DMS79 (cell line): ENCODE results near the gene SERBP1.
"Not testable (repeated sequence)": the region's sequence is repeated elsewhere in the genome, so short reads cannot be mapped to it uniquely, and the experiment has no call there.

Source experiments
- DNase-seq: peaks from one replicate; lab custom pipeline; 2025; lab: John Stamatoyannopoulos, UW

Gene SERBP1

GRCh38 chr1:67440339-67440738, 10.1 kb upstream of the SERBP1 start:
- DNase-seq = no peak

GRCh38 chr1:67439277-67440029, 9.3 kb upstream of the SERBP1 start:
- no peak for DNase-seq

- no peak for DNase-seq
These were observed 7.8 kb upstream of the SERBP1 start for GRCh38 chr1:67437961-67438360.

- no peak for DNase-seq
These were observed 6.4 kb upstream of the SERBP1 start for GRCh38 chr1:67436511-67437055.

GRCh38 chr1:67434491-67434890, 4.3 kb upstream of the SERBP1 start:
- no peak for DNase-seq

GRCh38 chr1:67433837-67434236, 3.6 kb upstream of the SERBP1 start:
- DNase-seq = no peak

GRCh38 chr1:67432745-67433144, 2.5 kb upstream of the SERBP1 start:
- DNase-seq = no peak

- DNase-seq = no peak
These were observed 1.8 kb upstream of the SERBP1 start for GRCh38 chr1:67431869-67432578.

- DNase-seq = no peak
These were observed 1.1 kb upstream of the SERBP1 start for GRCh38 chr1:67431156-67431765.

- DNase-seq = no peak
These were observed 459 bp downstream of the SERBP1 start for GRCh38 chr1:67429528-67430357.

GRCh38 chr1:67429011-67429527, 1.1 kb downstream of the SERBP1 start:
- DNase-seq = no peak

- no peak for DNase-seq
These were observed 2.3 kb downstream of the SERBP1 start for GRCh38 chr1:67427947-67428346.

GRCh38 chr1:67427465-67427864, 2.7 kb downstream of the SERBP1 start:
- no peak for DNase-seq

GRCh38 chr1:67420835-67421492, 9.2 kb downstream of the SERBP1 start:
- no peak for DNase-seq

- DNase-seq = no peak
These were observed 11.2 kb downstream of the SERBP1 start for GRCh38 chr1:67418839-67419586.

GRCh38 chr1:67417733-67418132, 12.5 kb downstream of the SERBP1 start:
- not testable (repeated sequence) for DNase-seq

- no peak for DNase-seq
These were observed 15.2 kb downstream of the SERBP1 start for GRCh38 chr1:67415041-67415440.

- DNase-seq = no peak
These were observed 15.6 kb downstream of the SERBP1 start for GRCh38 chr1:67414574-67414973.

- DNase-seq = not testable (repeated sequence)
These were observed 17.1 kb downstream of the SERBP1 start for GRCh38 chr1:67413101-67413500.

- no peak for DNase-seq
These were observed 22.1 kb downstream of the SERBP1 start for GRCh38 chr1:67408148-67408547.
